Limb (tissue), 2 donors: ENCODE measurements around the gene FAM227B.
A peak's percentile ranks its signal among the peaks of the same experiment; 100 is the strongest.

ENCODE experiments used
- DNase-seq, 2 donors: peaks; one replicate each; pipeline ENCODE4 v3.0.0-alpha.2; 2016; ENCODE audit errors: extremely low spot score in 2 of 2

Gene FAM227B

DNA sequence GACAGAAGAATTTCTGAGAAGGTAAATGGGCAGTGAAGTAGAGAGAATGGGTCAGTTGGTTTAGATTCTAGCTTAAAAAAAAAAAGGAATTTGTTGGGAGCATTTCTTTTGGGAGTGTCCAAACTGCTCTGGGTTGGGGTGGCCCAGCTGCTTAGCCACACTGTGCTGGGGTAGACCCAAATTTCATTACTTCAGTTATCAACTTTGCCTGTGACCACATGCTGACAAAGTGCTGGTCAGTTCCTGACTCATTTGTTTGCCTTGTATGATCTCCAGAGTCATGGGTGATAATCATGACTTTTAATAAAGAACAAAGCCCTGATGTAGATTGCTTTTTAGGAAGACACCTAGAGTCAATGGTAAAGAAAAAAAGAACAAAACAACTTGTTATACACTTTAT is 319.1 kb downstream of the FAM227B start:
- DNase-seq: no peak

GRCh38 chr15:49300856-49301255 is 319.8 kb downstream of the FAM227B start:
- no peak for DNase-seq

DNA sequence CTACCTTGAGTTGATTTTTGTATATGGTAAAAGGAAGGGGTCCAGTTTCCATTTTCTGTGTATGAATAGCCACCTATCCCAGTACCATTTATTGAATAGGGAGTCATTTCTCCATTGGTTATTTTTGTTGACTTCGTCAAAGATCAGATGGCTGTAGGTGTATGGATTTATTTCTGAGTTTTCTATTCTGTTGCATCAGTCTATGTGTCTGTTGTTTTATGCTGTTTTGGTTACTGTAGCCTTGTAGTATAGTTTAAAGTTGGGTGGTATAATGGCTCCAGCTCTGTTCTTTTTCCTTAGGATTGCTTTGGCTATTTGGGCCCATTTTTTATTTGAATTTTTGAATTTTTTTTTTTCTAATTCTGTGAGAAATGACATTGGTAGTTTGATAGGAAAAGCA is 323.0 kb downstream of the FAM227B start:
- DNase-seq: no peak

DNA sequence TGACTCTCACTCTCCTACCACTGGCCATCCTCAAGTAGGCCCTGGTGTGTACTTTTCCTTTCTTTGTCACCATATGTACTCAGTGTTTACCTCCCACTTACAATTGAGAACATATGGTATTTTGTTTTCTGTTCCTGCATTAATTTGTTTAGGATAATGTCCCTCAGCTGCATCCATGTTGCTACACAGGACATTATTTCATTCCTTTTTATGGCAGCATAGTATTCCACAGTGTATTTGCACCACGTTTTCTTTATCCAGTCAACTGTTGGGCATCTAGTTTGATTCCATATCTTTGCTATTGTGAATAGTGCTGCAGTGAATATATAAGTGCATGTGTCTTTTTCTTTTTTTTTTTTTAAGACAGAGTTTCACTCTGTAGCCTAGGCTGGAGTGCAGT is 324.4 kb downstream of the FAM227B start:
- no peak for DNase-seq

DNA sequence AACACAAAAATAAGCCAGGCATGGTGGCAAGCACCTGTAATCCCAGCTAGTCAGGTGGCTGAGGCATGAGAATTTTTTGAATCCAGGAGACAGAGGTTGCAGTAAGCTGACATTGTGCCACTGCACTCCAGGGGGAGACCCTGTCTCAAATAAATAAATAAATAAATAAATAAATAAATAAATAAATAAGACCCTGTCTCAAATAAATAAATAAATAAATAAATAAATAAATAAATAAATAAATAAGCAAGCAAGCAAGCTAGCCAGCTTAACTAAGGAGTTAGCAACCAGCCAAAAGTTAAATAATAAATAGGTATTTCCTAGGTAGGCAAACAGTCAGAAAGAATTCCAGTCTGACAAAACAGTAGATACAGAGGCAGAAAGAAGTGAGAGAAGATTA is 326.7 kb downstream of the FAM227B start:
- DNase-seq: no peak

DNA sequence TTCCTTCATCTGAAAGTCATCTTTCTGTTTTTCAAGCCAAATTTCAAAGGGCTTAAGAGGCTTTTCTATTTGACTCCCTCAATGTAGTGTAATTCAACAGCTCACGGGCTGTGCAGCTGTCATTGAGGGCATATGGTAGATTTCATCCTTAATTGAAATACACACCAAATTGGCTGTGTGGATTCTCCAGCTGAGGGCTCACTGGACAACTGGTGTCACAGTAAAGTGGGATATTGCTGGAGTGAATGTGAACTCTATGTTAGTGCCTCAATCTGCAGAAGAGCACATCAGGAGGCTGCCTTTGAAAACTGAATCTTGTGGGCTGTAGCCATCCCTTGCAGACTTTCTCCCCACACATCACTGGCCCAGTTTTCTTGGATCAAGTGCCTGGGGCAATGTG is 330.4 kb downstream of the FAM227B start:
- DNase-seq: peak in 1 of 2 donors; percentile 55

DNA sequence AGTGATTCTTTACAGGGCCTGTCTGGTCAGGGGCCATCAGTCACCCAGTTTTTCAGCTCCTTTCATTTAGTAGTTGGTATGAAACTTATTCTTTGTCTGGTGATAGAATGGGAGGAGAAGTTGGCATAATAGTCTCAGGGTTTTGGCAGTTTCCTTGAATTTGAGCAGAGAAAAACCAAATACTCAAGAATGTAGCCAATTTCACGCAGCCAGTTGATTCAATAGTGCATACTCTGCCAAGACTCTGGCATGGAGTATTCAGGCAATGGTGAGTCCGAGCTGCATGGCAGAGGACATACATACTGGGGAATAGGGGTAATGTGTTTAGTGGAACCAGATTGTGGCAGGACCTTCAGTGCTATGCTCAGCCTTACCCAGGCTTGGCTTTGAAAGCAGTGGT is 332.2 kb downstream of the FAM227B start:
- DNase-seq: no peak

- no peak for DNase-seq
These were observed 333.1 kb downstream of the FAM227B start for GRCh38 chr15:49287481-49287880.

- no peak for DNase-seq
These were observed 333.8 kb downstream of the FAM227B start for GRCh38 chr15:49286649-49287404.

GRCh38 chr15:49282366-49282765 is 338.3 kb downstream of the FAM227B start:
- peak in 1 of 2 donors; percentile 38 for DNase-seq

- peak in 1 of 2 donors; percentile 32 for DNase-seq
These were observed 340.8 kb downstream of the FAM227B start for GRCh38 chr15:49279521-49280456.

DNA sequence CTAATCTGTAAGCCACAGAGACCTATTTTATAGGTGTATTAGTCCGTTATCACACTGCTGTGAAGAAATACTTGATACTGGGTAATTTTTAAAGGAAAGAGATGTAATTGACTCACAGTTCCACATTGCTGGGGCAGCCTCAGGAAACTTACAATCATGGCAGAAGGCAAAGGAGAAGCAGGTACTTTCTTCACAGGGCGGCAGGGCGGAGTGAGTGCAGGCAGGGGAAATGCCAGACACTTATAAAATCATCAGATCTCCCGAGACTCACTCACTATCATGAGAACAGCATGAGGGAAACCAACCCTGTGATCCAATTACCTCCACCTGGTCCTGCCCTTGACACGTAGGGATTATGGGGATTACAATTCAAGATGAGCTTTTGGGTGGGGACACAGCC is 341.9 kb downstream of the FAM227B start:
- DNase-seq: no peak
